Epithelial cell of esophagus (primary cell): ENCODE data around the gene RPL22.
A peak's percentile ranks its signal among the peaks of the same experiment; 100 is the strongest.

Source experiments
- DNase-seq: peaks from one replicate; pipeline ENCODE4 v3.0.0; 2010; ENCODE audit warnings: low read depth
- H3K4me3 ChIP-seq: 2 replicates; pipeline ENCODE4 v1.5.1; 2011; ENCODE audit warnings: mild to moderate bottlenecking, low read length, control low read depth
- CTCF ChIP-seq: IDR thresholded peaks from 2 replicates; pipeline ENCODE4 v1.5.1; 2011; ENCODE audit warnings: low read depth, mild to moderate bottlenecking, low read length, control low read depth, inconsistent platforms; ENCODE audit not compliant: insufficient read depth; ENCODE audit errors: missing control alignments

The RPL22 gene

GRCh38 chr1:6200188-6200809 is 904 bp upstream of the RPL22 start:
- H3K4me3 ChIP-seq: peak overlapping the region; percentile 98
- DNase-seq: no peak
- TF ChIP-seq CTCF: no peak

- peak overlapping the region; percentile 98 for H3K4me3 ChIP-seq
- no peak for TF ChIP-seq CTCF
- no peak for DNase-seq
Measured at GRCh38 chr1:6198646-6199297, 623 bp downstream of the RPL22 start.

- no peak for TF ChIP-seq CTCF
- no peak for DNase-seq
- peak overlapping the region; percentile 98 for H3K4me3 ChIP-seq
Measured at GRCh38 chr1:6197746-6198427, 1.5 kb downstream of the RPL22 start.

- no peak for TF ChIP-seq CTCF
- DNase-seq: no peak
- no peak overlapping the region for H3K4me3 ChIP-seq
Measured at GRCh38 chr1:6191968-6192367, 7.4 kb downstream of the RPL22 start.

GRCh38 chr1:6188466-6188865 is 10.9 kb downstream of the RPL22 start:
- no peak for DNase-seq
- TF ChIP-seq CTCF: no peak
- no peak overlapping the region for H3K4me3 ChIP-seq

GRCh38 chr1:6185635-6186382 is 13.6 kb downstream of the RPL22 start:
- TF ChIP-seq CTCF: peak; percentile 60
- DNase-seq: peak; percentile 46
- no peak overlapping the region for H3K4me3 ChIP-seq
